WI38 (cell line): Measurements from ENCODE around the gene TBX2.

ENCODE experiments used
- H3K4me3 ChIP-seq: 2 replicates; pipeline ENCODE4 v1.5.1; 2011; ENCODE audit warnings: low read depth, mild to moderate bottlenecking, control low read depth, low read length
- CTCF ChIP-seq: IDR thresholded peaks from 2 replicates; pipeline ENCODE4 v1.5.1; 2012; ENCODE audit warnings: low read depth, mild to moderate bottlenecking, control low read depth, low read length

TBX2 gene

GRCh38 chr17:61385577-61386236 is 13.9 kb upstream of the TBX2 start:
- H3K4me3 ChIP-seq, result no peak overlapping the region
- no peak for TF ChIP-seq CTCF

GRCh38 chr17:61386251-61386650 is 13.4 kb upstream of the TBX2 start:
- H3K4me3 ChIP-seq, result no peak overlapping the region
- no peak for TF ChIP-seq CTCF

GRCh38 chr17:61387011-61387410 is 12.6 kb upstream of the TBX2 start:
- TF ChIP-seq CTCF, result no peak
- H3K4me3 ChIP-seq, result no peak overlapping the region

- no peak overlapping the region for H3K4me3 ChIP-seq
- TF ChIP-seq CTCF, result no peak
These were observed 11.9 kb upstream of the TBX2 start for GRCh38 chr17:61387511-61388305.

GRCh38 chr17:61388561-61389356 is 10.9 kb upstream of the TBX2 start:
- H3K4me3 ChIP-seq, result no peak overlapping the region
- no peak for TF ChIP-seq CTCF

- TF ChIP-seq CTCF, result peak; percentile 94
- H3K4me3 ChIP-seq, result no peak overlapping the region
These were observed 9.8 kb upstream of the TBX2 start for GRCh38 chr17:61389670-61390478.
